ENCODE results near the gene NAV1. TPM values are rescaled to one million over a fixed set of nuclear protein-coding genes. Genes with fewer than 3 reads are reported as not detected.

NAV1 gene
- total RNA-seq, 1 donor from 2014 or later = 55.2 TPM

GRCh38 chr1:201502511-201502857 lies 36.4 kb upstream of the NAV1 start:
- no peaks in the 10 kb centered on the region for H3K36me3 Mint-ChIP-seq (ENCODE audit: insufficient read depth)
- H3K9me3 Mint-ChIP-seq (ENCODE audit: low read depth) = no peaks in the 10 kb centered on the region
- peak overlapping the region; percentile 99 for H3K27ac Mint-ChIP-seq
- TF ChIP-seq, protein P1, sequence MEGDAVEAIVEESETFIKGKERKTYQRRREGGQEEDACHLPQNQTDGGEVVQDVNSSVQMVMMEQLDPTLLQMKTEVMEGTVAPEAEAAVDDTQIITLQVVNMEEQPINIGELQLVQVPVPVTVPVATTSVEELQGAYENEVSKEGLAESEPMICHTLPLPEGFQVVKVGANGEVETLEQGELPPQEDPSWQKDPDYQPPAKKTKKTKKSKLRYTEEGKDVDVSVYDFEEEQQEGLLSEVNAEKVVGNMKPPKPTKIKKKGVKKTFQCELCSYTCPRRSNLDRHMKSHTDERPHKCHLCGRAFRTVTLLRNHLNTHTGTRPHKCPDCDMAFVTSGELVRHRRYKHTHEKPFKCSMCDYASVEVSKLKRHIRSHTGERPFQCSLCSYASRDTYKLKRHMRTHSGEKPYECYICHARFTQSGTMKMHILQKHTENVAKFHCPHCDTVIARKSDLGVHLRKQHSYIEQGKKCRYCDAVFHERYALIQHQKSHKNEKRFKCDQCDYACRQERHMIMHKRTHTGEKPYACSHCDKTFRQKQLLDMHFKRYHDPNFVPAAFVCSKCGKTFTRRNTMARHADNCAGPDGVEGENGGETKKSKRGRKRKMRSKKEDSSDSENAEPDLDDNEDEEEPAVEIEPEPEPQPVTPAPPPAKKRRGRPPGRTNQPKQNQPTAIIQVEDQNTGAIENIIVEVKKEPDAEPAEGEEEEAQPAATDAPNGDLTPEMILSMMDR (IDR thresholded peaks at IDR 0.05; ENCODE audit: unreplicated experiment) = no peak
- H3K27me3 Mint-ChIP-seq = no peaks in the 10 kb centered on the region
- DNase-seq (ENCODE audit: low spot score, unreplicated experiment) = no peak
- H3K4me3 Mint-ChIP-seq (ENCODE audit: low read depth) = no peak overlapping the region
- H3K4me1 Mint-ChIP-seq (ENCODE audit: low read depth) = peaks cover 58% of the 10 kb centered on the region

GRCh38 chr1:201503397-201504176 lies 35.3 kb upstream of the NAV1 start:
- no peaks in the 10 kb centered on the region for H3K36me3 Mint-ChIP-seq (ENCODE audit: insufficient read depth)
- H3K9me3 Mint-ChIP-seq (ENCODE audit: low read depth) = no peaks in the 10 kb centered on the region
- H3K4me3 Mint-ChIP-seq (ENCODE audit: low read depth) = no peak overlapping the region
- no peaks in the 10 kb centered on the region for H3K27me3 Mint-ChIP-seq
- H3K27ac Mint-ChIP-seq = peak overlapping the region; percentile 99
- H3K4me1 Mint-ChIP-seq (ENCODE audit: low read depth) = peaks cover 58% of the 10 kb centered on the region
- TF ChIP-seq, protein P1 (IDR thresholded peaks at IDR 0.05; ENCODE audit: unreplicated experiment) = no peak
- peak; percentile 57 for DNase-seq (ENCODE audit: low spot score, unreplicated experiment)

GRCh38 chr1:201504179-201504631 lies 34.7 kb upstream of the NAV1 start:
- Mint-ChIP-seq H3K4me1 (ENCODE audit: low read depth) (peaks cover 55% of the 10 kb centered on the region), H3K36me3 (ENCODE audit: insufficient read depth) (no peaks in the 10 kb centered on the region), H3K27me3 (peaks cover 1% of the 10 kb centered on the region), H3K4me3 (ENCODE audit: low read depth) (no peak overlapping the region), H3K9me3 (ENCODE audit: low read depth) (no peaks in the 10 kb centered on the region), H3K27ac (peak overlapping the region; percentile 99)
- no peak for DNase-seq (ENCODE audit: low spot score, unreplicated experiment)
- TF ChIP-seq, protein P1 (IDR thresholded peaks at IDR 0.05; ENCODE audit: unreplicated experiment) = no peak

DNA sequence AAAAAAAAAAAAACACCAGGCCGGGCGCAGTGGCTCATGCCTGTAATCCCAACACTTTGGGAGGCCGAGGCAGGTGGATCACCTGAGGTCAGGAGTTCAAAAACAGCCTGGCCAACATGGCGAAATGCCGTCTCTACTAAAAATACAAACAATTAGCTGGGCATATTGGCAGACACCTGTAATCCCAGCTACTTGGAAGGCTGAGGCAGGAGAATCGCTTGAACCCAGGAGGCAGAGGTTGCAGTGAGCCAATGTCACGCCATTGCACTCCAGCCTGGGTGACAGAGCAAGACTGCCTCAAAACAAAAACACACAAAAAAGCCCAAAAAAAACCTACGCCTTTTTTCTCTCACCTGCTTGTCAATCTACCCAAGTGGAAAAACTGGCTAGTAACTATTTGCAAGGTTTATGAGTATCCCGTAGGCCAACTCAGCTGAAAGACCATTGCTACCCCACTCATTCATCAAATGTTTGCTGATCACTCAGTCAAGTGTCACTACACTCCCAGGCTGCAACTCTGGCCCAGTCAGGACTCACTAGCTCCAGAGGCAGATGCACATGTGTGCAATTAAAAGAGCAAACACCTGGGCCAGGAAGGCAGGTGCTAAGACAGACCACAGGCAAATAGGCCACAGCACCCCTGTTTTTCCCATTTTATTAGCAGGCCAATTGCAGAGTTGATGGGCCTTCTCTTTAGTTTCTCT lies 34.0 kb upstream of the NAV1 start:
- H3K27me3 Mint-ChIP-seq = peaks cover 3% of the 10 kb centered on the region
- H3K27ac Mint-ChIP-seq = peak overlapping the region; percentile 99
- DNase-seq (ENCODE audit: low spot score, unreplicated experiment) = no peak
- no peaks in the 10 kb centered on the region for H3K9me3 Mint-ChIP-seq (ENCODE audit: low read depth)
- no peak overlapping the region for H3K4me3 Mint-ChIP-seq (ENCODE audit: low read depth)
- peaks cover 53% of the 10 kb centered on the region for H3K4me1 Mint-ChIP-seq (ENCODE audit: low read depth)
- no peaks in the 10 kb centered on the region for H3K36me3 Mint-ChIP-seq (ENCODE audit: insufficient read depth)
- TF ChIP-seq, protein P1 (IDR thresholded peaks at IDR 0.05; ENCODE audit: unreplicated experiment) = no peak

DNA sequence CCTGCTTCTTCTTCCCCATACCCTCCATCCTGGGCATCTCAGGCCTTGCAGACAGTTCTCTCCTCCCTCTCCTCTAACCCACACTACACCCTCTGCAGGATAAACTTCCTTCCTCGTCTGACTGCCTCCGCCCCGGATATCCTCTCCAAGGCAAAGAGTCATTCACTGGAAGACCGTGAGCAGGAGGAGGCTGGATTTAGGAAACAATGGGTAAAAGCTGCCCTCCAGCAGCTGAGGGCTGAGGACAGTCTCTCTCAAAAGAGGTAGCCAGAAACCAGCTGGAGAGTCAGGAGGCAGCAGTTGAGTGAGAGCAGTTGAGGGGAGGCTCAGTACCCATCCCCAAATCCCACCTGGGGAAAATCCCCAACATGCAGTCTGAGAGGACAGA lies 33.4 kb upstream of the NAV1 start:
- no peaks in the 10 kb centered on the region for H3K36me3 Mint-ChIP-seq (ENCODE audit: insufficient read depth)
- no peak for DNase-seq (ENCODE audit: low spot score, unreplicated experiment)
- peak overlapping the region; percentile 99 for H3K27ac Mint-ChIP-seq
- no peaks in the 10 kb centered on the region for H3K9me3 Mint-ChIP-seq (ENCODE audit: low read depth)
- peaks cover 3% of the 10 kb centered on the region for H3K27me3 Mint-ChIP-seq
- TF ChIP-seq, protein P1 (IDR thresholded peaks at IDR 0.05; ENCODE audit: unreplicated experiment) = no peak
- H3K4me3 Mint-ChIP-seq (ENCODE audit: low read depth) = no peak overlapping the region
- H3K4me1 Mint-ChIP-seq (ENCODE audit: low read depth) = peaks cover 48% of the 10 kb centered on the region
